GM21786 (cell line): ENCODE data around the gene UBE2D3.

Source experiments
- ATAC-seq: cut with Tn5 transposase; IDR thresholded peaks from one replicate; pipeline ENCODE4 v1.9.1; 2021; ENCODE audit not compliant: unreplicated experiment

The UBE2D3 gene

GRCh38 chr4:102792361-102792936, 34.9 kb downstream of the UBE2D3 start:
- ATAC-seq: no peak

- ATAC-seq: no peak
These were observed 36.0 kb downstream of the UBE2D3 start for GRCh38 chr4:102791318-102791835.

DNA sequence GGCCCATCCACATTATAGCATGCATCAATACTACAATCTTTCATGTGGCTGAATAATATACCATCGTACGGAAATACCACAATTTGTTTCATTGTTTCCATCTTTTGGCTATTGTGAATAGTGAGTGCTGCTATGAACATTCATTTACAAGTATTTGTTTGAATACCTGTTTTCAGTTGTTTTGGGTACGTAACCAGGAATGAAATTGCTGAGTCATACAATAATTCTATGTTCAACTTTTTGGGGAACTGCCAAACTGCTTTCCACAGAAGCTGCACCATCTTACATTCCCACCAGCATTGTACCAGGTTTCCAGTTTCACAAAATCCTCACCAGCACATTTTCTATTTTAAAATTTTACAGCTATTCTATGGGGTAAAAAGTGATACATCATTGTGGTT, 38.0 kb downstream of the UBE2D3 start:
- ATAC-seq: no peak

- ATAC-seq: no peak
These were observed 39.4 kb downstream of the UBE2D3 start for GRCh38 chr4:102787944-102788343.

- no peak for ATAC-seq
These were observed 40.1 kb downstream of the UBE2D3 start for GRCh38 chr4:102787096-102787881.

DNA sequence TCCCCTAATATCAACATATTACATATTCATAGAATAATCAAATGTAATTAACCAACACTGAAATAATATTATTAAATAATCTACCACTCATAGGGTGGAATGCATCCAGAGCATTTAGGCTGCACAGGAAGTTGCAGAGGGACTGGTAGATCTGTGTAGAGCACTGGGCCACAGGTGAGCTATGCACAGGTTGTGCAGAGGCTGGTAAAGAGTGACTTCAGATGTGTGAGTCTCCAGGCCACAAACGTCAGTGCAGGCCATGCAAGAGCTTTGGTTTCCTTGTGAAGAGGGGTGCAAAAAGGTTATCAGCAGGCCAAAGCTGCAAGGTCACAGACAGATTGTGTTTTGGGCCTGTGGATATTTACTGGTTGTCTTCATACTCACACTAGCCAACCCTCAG, 41.1 kb downstream of the UBE2D3 start:
- no peak for ATAC-seq

DNA sequence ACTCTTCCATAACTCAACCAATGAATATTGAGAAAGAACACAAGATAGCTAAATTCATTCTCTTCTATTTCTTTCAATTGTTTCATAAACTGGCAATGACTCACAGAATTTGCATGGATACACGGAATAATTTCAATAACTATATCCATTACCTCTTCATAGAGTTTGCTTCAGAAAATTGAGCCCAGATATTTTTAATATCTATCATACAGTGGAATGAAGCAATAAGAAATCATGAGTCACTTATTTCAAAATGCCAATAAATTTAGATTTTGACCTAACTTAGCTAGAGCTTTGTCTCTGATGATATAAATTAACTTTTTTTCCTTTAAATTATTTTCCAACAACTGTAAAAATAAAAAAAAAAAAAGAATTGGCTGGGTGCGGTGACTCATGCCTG, 44.3 kb downstream of the UBE2D3 start:
- ATAC-seq: no peak

GRCh38 chr4:102781570-102781969, 45.8 kb downstream of the UBE2D3 start:
- no peak for ATAC-seq

DNA sequence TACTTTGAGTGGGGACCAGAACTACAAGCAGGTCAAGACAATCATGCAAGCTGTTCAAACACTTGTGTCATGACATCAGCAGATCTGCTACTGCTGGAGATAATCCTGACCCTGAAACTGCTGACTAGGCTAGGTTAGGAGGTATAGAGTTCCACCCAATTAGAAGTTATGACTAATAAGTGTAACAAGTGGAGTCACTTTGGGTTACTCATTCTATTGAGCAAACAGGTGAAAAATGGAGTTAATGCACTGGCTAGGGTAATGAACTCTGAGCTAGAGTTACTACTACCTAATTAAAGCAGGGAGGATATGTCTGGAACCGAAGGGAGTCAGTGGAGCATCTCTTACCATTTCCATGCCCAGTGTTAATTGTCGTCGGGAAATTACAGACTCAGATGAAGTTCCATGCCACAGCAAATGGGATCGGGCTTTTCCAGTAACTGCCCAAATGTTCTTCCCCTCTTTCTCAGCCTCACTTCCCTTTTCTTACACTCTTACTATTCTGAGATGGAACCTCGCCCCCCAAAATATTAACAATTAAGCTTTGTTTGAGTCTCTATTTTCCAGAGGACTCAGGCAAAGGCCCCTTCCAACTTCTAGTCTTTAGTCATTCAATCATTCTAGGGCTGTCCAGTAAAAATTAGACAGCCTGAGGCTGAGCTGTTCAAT, 46.7 kb downstream of the UBE2D3 start:
- no peak for ATAC-seq

DNA sequence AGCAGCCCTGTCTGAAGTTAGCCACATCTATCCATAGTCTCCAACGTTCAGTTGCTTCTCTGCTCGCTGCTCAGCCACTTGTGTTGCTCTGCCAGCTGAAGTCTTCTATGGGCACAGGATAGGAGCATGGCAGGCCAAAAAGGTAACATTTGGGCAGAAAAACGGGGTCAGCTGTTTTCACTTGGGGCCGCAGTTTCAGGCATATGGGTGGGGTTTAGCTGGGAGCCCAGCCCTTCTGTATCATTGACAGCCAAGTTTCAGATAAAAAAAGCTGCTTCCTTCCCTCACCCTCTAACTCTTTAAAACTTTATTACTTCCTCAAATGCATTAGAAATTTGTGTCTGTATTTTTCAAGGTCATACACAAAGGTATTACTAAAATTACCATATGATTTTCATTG, 48.1 kb downstream of the UBE2D3 start:
- no peak for ATAC-seq

DNA sequence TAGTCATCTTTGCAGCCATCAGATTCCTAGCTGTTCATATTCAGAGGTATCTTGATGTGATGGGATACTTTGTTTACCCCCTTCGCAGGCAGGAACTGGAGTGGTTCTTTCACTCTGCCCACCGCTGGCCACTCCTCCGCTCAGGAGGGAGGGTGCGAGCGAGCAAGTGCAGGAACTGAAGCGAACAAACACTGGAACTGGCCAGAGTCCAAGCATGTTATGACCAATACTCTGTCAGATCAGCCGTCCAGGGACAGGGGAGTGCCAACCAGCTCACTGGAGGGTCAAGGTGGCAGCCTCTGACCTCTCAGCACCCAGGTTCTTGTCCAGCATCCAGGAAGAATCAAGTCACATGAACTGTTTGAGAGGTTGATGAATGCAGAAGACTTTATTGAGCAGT, 48.6 kb downstream of the UBE2D3 start:
- no peak for ATAC-seq

DNA sequence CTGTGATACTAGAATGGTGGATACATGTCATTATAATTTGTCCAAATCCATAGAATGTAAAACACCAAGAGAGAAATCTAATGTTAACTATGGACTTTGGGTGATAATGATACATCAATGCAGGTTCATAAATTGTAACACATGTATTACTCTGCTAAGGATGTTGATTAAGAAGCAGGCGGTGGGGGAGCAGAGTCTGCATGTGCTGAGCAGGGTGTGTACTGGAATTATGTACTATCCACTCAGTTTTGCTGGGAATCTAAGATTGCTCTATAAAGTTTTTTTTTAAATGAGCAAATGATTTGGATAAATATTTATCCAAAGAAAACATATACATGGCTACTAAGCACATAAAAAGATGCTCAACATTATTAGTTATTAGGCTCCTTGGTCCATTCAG, 51.5 kb downstream of the UBE2D3 start:
- no peak for ATAC-seq

- ATAC-seq: no peak
These were observed 53.1 kb downstream of the UBE2D3 start for GRCh38 chr4:102774254-102774653.

GRCh38 chr4:102772738-102773340, 54.5 kb downstream of the UBE2D3 start:
- ATAC-seq: no peak

DNA sequence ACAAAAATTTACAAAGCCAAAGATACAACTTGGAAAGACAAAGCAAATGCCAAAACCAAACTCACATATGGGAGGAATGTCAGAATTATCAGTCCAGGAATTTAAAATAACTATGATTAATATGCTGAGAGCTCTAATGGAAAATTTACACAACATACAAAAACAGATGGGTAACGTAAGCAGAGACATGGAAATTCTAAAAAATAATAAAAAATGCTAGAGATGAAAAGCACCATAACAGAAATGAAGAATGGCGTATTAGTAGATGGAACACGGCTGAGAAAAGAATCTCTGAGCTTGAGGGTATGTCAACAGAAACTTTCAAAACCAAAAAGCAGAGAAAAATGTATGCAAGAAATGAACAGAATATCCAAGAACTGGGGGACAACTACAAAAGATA, 62.5 kb downstream of the UBE2D3 start:
- no peak for ATAC-seq

DNA sequence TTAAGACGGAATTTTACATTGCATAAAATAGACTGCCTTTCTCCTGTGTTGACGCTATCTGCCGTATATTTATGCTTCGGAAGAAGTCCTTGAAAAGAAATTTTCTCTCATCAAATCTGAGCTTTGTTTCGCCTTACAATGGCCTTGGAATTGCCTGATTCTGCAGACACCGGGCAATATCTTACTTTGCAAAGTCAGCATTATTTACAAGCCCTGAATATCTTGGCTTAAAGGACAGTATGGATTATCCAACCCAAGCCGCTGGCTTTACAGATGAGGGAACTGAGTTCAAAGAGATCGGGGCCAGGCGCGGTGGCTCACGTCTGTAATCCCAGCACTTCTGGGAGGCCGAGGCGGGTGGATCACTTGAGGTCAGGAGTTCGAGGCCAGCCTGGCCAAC, 65.4 kb downstream of the UBE2D3 start:
- no peak for ATAC-seq

GRCh38 chr4:102761296-102761701, 66.1 kb downstream of the UBE2D3 start:
- ATAC-seq: no peak

GRCh38 chr4:102760645-102761295, 66.6 kb downstream of the UBE2D3 start, which contains the start of gene MANBA:
MANBA (minus strand) TSS chr4:102760968; CDS start chr4:102760894, 74 bp downstream.
- peak; percentile 90 for ATAC-seq

GRCh38 chr4:102759831-102760644, 67.3 kb downstream of the UBE2D3 start:
- peak; percentile 51 for ATAC-seq
